Breast epithelium (tissue), 4 donors: ENCODE results near the gene BAG5. TPM values are rescaled to one million over a fixed set of nuclear protein-coding genes. Genes with fewer than 3 reads are reported as not detected.

Experiments
- DNase-seq, 2 donors: peaks; one replicate each; pipeline ENCODE4 v3.0.0-alpha.2; 2019; ENCODE audit warnings: low spot score in 2 of 2
- H3K27ac ChIP-seq, 2 donors: fragments of 200-600 bp; sonication (generic) in 1 of 2; one replicate each; pipeline ENCODE4 v1.5.1; 2016 to 2019; ENCODE audit warnings: mild to moderate bottlenecking in 1 of 2
- H3K27me3 ChIP-seq, 2 donors: fragments of 200-600 bp; sonication (generic) in 1 of 2; one replicate each; pipeline versions ENCODE4 v1.5.1 to v1.6.0; 2017 to 2019; ENCODE audit warnings: control low read depth in 1 of 2, mild to moderate bottlenecking in 1 of 2
- H3K36me3 ChIP-seq: fragments of 200-600 bp; one replicate; pipeline ENCODE4 v1.5.1; 2019
- H3K4me1 ChIP-seq, 2 donors: fragments of 200-600 bp; sonication (generic); one replicate each; pipeline ENCODE4 v1.5.1; 2016 to 2019; ENCODE audit warnings: control low read depth in 1 of 2
- H3K4me3 ChIP-seq, 3 donors: fragments of 200-600 bp; sonication (generic); 1 replicate in 2 of 3; 2 replicates in 1 of 3; pipeline ENCODE4 v1.5.1; 2016 to 2019; ENCODE audit warnings: mild to moderate bottlenecking in 3 of 3, moderate library complexity in 2 of 3
- H3K9me3 ChIP-seq, 2 donors: fragments of 200-600 bp; sonication (generic) in 1 of 2; one replicate each; pipeline ENCODE4 v1.5.1; 2016 to 2019; ENCODE audit warnings: control low read depth in 1 of 2
- CTCF ChIP-seq, 3 donors: fragments of 450-650 bp; IDR thresholded peaks; one replicate each; pipeline ENCODE4 v1.5.1; 2016 to 2017; ENCODE audit warnings: antibody characterized with exemption in 3 of 3, mild to moderate bottlenecking in 3 of 3, moderate library complexity in 3 of 3
- POLR2A ChIP-seq: fragments of 450-650 bp; IDR thresholded peaks from one replicate; pipeline ENCODE4 v1.6.1; 2016; ENCODE audit warnings: antibody characterized with exemption, mild to moderate bottlenecking, moderate library complexity
- POLR2AphosphoS5 ChIP-seq, 3 donors: sonication (generic); formaldehyde crosslinking; IDR thresholded peaks; one replicate each; pipeline ENCODE4 v1.6.1; 2017; ENCODE audit warnings: antibody characterized with exemption in 3 of 3
- intact Hi-C: fragments of 100-400 bp; cut with DNase I; formaldehyde crosslinking; loops from one replicate; pipeline ENCODE4 v1.15.1; 2023; ENCODE audit warnings: low total_unique reads
- total RNA-seq, 3 donors: library from RNA; depleted of rRNA; stranded (reverse); fragments of >200 nt; gene quantifications; one replicate each; pipeline ENCODE4 v1.1.0, GENCODE V29; 2016

The BAG5 gene
- total RNA-seq, 3 donors from 2014 or later: 29.5 to 45.4 (median 38.5) TPM

- H3K4me1 ChIP-seq: peaks cover 37 to 50% of the 10 kb centered on the region in 2 donors
- intact Hi-C loops: no loop called here
- no peak for TF ChIP-seq CTCF (IDR thresholded peaks at IDR 0.05)
- no peak for TF ChIP-seq POLR2A
- TF ChIP-seq POLR2AphosphoS5 (IDR thresholded peaks at IDR 0.05): no peak
- no peak overlapping the region for H3K4me3 ChIP-seq
- H3K36me3 ChIP-seq: no peaks in the 10 kb centered on the region
- no peaks in the 10 kb centered on the region for H3K27me3 ChIP-seq
- H3K27ac ChIP-seq: no peak overlapping the region
- DNase-seq: no peak
- no peaks in the 10 kb centered on the region for H3K9me3 ChIP-seq
These were observed 14.5 kb downstream of the BAG5 start for GRCh38 chr14:103547941-103548462.

- Histone ChIP-seq H3K4me3 (no peak overlapping the region), H3K27me3 (no peaks in the 10 kb centered on the region), H3K27ac (no peak overlapping the region), H3K9me3 (no peaks in the 10 kb centered on the region), H3K4me1 (peaks cover 42 to 55% of the 10 kb centered on the region in 2 donors), H3K36me3 (no peaks in the 10 kb centered on the region)
- intact Hi-C loops: no loop called here
- no peak for DNase-seq
- TF ChIP-seq CTCF (IDR thresholded peaks at IDR 0.05): no peak
- TF ChIP-seq POLR2A: no peak
- TF ChIP-seq POLR2AphosphoS5 (IDR thresholded peaks at IDR 0.05): no peak
These were observed 15.0 kb downstream of the BAG5 start for GRCh38 chr14:103547455-103547940.

GRCh38 chr14:103546652-103547454 lies 15.6 kb downstream of the BAG5 start:
- H3K36me3 ChIP-seq: no peaks in the 10 kb centered on the region
- peak in 1 of 2 donors; percentile 78 for DNase-seq
- H3K9me3 ChIP-seq: no peaks in the 10 kb centered on the region
- H3K4me3 ChIP-seq: no peak overlapping the region
- H3K4me1 ChIP-seq: peaks cover 43 to 56% of the 10 kb centered on the region in 2 donors
- intact Hi-C loops: no loop called here
- no peak overlapping the region for H3K27ac ChIP-seq
- peak in 2 of 3 donors; percentile 20 to 54 for TF ChIP-seq POLR2AphosphoS5 (IDR thresholded peaks at IDR 0.05)
- TF ChIP-seq CTCF (IDR thresholded peaks at IDR 0.05): peak; percentile 69 to 93 (median 92)
- TF ChIP-seq POLR2A: no peak
- no peaks in the 10 kb centered on the region for H3K27me3 ChIP-seq

GRCh38 chr14:103545915-103546651 lies 16.4 kb downstream of the BAG5 start:
- no peaks in the 10 kb centered on the region for H3K9me3 ChIP-seq
- H3K27me3 ChIP-seq: no peaks in the 10 kb centered on the region
- no peak for DNase-seq
- intact Hi-C loops: no loop called here
- H3K36me3 ChIP-seq: no peaks in the 10 kb centered on the region
- no peak for TF ChIP-seq POLR2AphosphoS5 (IDR thresholded peaks at IDR 0.05)
- TF ChIP-seq POLR2A: no peak
- no peak for TF ChIP-seq CTCF (IDR thresholded peaks at IDR 0.05)
- no peak overlapping the region for H3K4me3 ChIP-seq
- peaks cover 41 to 48% of the 10 kb centered on the region in 2 donors for H3K4me1 ChIP-seq
- no peak overlapping the region for H3K27ac ChIP-seq
